Measurements from ENCODE around the gene HECTD1.
A peak's percentile ranks its signal among the peaks of the same experiment; 100 is the strongest.
"Not testable (repeated sequence)": the region's sequence is repeated elsewhere in the genome, so short reads cannot be mapped to it uniquely, and the experiment has no call there.

HECTD1 gene

GRCh38 chr14:31207755-31208545 is at the start of gene HECTD1:
TSS of gene HECTD1 (minus strand) at chr14:31207793. CDS start at chr14:31205936, 1,857 bp downstream.
- TF ChIP-seq CTCF (conservative IDR thresholded peaks at IDR 0.05; ENCODE audit: low read depth, low read length) = peak; percentile 35
- peak; percentile 93 for DNase-seq (ENCODE audit: low read depth)
- H3K4me3 ChIP-seq (ENCODE audit: low read depth, low read length) = peak within 1 kb of the TSS; percentile 83

DNA sequence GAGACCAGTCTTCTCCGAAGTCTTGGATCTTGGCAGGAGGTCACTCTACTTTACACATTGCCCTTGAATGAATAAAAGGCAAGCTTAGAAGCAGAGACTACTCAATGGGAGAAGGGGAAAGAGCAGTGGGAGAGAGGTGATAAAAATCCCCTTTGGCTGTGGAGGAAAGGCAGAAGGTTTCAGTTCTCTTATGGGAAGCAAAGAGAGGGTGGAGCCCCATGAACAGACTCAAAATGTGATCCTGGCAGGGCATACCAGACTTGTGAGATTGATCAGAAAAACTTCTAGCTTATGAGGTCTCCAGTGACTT is 49.6 kb upstream of the HECTD1 start:
- no peak overlapping the region for H3K4me3 ChIP-seq (ENCODE audit: low read depth, low read length)
- no peak for TF ChIP-seq CTCF (conservative IDR thresholded peaks at IDR 0.05; ENCODE audit: low read depth, low read length)
- DNase-seq (ENCODE audit: low read depth) = no peak

GRCh38 chr14:31256534-31257243 is 49.1 kb upstream of the HECTD1 start:
- H3K4me3 ChIP-seq (ENCODE audit: low read depth, low read length) = no peak overlapping the region
- no peak for DNase-seq (ENCODE audit: low read depth)
- TF ChIP-seq CTCF (conservative IDR thresholded peaks at IDR 0.05; ENCODE audit: low read depth, low read length) = no peak

DNA sequence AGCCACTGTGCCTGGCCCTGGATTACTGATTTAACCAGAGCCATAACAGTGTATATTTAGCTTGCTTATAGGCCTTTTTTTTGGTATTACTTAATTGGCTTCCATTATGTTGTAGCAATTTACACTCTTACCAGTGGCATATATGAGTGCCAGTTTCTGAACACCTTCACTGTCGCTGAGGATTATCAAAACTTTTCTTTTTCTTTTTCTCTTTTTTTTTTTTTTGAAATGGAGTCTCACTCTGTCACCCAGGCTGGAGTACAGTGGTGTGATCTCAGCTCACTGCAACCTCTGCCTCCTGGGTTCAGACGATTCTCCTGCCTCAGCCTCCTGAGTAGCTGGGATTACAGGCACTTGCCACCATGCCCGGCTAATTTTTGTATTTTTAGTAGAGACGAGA is 48.3 kb upstream of the HECTD1 start:
- H3K4me3 ChIP-seq (ENCODE audit: low read depth, low read length); DNase-seq (ENCODE audit: low read depth): not testable (repeated sequence)

- TF ChIP-seq CTCF (conservative IDR thresholded peaks at IDR 0.05; ENCODE audit: low read depth, low read length) = no peak
- DNase-seq (ENCODE audit: low read depth) = no peak
- no peak overlapping the region for H3K4me3 ChIP-seq (ENCODE audit: low read depth, low read length)
Observed at GRCh38 chr14:31255286-31255685, 47.7 kb upstream of the HECTD1 start.

DNA sequence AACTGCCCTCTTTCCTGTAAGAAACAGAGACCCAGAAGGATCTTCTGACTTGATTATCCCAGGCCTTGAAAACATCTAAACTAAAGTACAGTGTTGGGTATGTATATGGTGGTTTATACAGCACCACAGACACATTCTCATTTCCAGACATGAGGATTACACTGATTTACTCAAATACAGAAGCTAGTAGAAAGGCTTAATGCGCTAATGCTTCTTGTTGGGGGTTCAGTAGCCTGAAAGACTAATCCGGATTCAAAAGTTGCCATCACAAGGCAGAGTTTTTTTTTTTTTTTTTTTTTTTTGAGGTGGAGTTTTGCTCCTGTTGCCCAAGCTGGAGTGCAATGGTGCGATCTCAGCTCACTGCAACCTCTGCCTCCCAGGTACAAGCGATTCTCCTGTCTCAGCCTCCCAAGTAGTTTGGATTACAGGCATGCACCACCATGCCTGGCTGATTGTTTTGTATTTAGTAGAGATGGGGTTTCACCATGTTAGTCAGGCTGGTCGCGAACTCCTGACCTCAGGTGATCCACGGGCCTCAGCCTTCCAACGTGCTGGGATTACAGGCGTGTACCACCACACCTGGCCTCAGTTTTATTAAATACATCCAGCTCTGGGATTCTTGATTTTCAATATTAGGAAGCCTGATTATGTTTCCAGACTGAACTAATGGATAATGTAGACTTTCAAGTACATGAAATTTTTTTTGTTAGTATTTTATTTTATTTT is 46.3 kb upstream of the HECTD1 start:
- no peak overlapping the region for H3K4me3 ChIP-seq (ENCODE audit: low read depth, low read length)
- DNase-seq (ENCODE audit: low read depth) = no peak
- TF ChIP-seq CTCF (conservative IDR thresholded peaks at IDR 0.05; ENCODE audit: low read depth, low read length) = no peak

- no peak overlapping the region for H3K4me3 ChIP-seq (ENCODE audit: low read depth, low read length)
- TF ChIP-seq CTCF (conservative IDR thresholded peaks at IDR 0.05; ENCODE audit: low read depth, low read length) = no peak
- no peak for DNase-seq (ENCODE audit: low read depth)
Observed at GRCh38 chr14:31252865-31253264, 45.3 kb upstream of the HECTD1 start.
